GM21529 (cell line): Measurements from ENCODE around the gene RAB11FIP3.
A peak's percentile ranks its signal among the peaks of the same experiment; 100 is the strongest.

Source experiments
- ATAC-seq: cut with Tn5 transposase; IDR thresholded peaks from one replicate; pipeline ENCODE4 v1.9.1; 2021; ENCODE audit not compliant: unreplicated experiment

The RAB11FIP3 gene

GRCh38 chr16:515175-515938 lies 89.9 kb downstream of the RAB11FIP3 start:
- no peak for ATAC-seq

GRCh38 chr16:515939-516226 lies 90.4 kb downstream of the RAB11FIP3 start:
- ATAC-seq: no peak

- no peak for ATAC-seq
Measured at GRCh38 chr16:516301-516700, 90.9 kb downstream of the RAB11FIP3 start.

GRCh38 chr16:518858-519257 lies 93.4 kb downstream of the RAB11FIP3 start:
- no peak for ATAC-seq

- no peak for ATAC-seq
Measured at GRCh38 chr16:519425-519824, 94.0 kb downstream of the RAB11FIP3 start.

- ATAC-seq: no peak
Measured at GRCh38 chr16:519841-520687, 94.6 kb downstream of the RAB11FIP3 start.

- no peak for ATAC-seq
Measured at GRCh38 chr16:520847-521246, 95.4 kb downstream of the RAB11FIP3 start.

- ATAC-seq: no peak
Measured at GRCh38 chr16:521381-522210, 96.1 kb downstream of the RAB11FIP3 start.

- no peak for ATAC-seq
Measured at GRCh38 chr16:522320-523096, 97.1 kb downstream of the RAB11FIP3 start.

- ATAC-seq: no peak
Measured at GRCh38 chr16:523097-523741, 97.8 kb downstream of the RAB11FIP3 start.

- ATAC-seq: no peak
Measured at GRCh38 chr16:524274-525040, 99.0 kb downstream of the RAB11FIP3 start.

- ATAC-seq: no peak
Measured at GRCh38 chr16:525123-525519, 99.7 kb downstream of the RAB11FIP3 start.

GRCh38 chr16:525520-526180 lies 100.2 kb downstream of the RAB11FIP3 start:
- ATAC-seq: no peak

GRCh38 chr16:526181-527014 lies 100.9 kb downstream of the RAB11FIP3 start:
- no peak for ATAC-seq

- peak; percentile 54 for ATAC-seq
Measured at GRCh38 chr16:527015-527903, 101.8 kb downstream of the RAB11FIP3 start, which contains the start of gene CAPN15. CAPN15 (plus strand) TSS chr16:527712; CDS start chr16:546839, 19,127 bp downstream.

GRCh38 chr16:528111-529011 lies 102.9 kb downstream of the RAB11FIP3 start:
- peak; percentile 8 for ATAC-seq
